Erythroblast (primary cell): ENCODE measurements around the gene TRPM3.

Experiments
- DNase-seq, 2 experiments: peaks; one replicate each; lab custom pipeline; 2025; lab: John Stamatoyannopoulos, UW
- GATA1 ChIP-seq: IDR thresholded peaks from 2 replicates; pipeline ENCODE4 v1.6.1; 2011; ENCODE audit warnings: low read depth, mild to moderate bottlenecking, control low read depth, low read length, moderate library complexity
- POLR2A ChIP-seq: IDR thresholded peaks from 2 replicates; pipeline ENCODE4 v1.6.1; 2011; ENCODE audit warnings: mild to moderate bottlenecking, low read length

TRPM3 gene

GRCh38 chr9:70901013-70901412 is 220.4 kb downstream of the TRPM3 start:
- DNase-seq = no peak
- TF ChIP-seq POLR2A (no peak), GATA1 (no peak)

- TF ChIP-seq POLR2A (no peak), GATA1 (no peak)
- no peak for DNase-seq
Measured at GRCh38 chr9:70893580-70894122, 227.8 kb downstream of the TRPM3 start.

DNA sequence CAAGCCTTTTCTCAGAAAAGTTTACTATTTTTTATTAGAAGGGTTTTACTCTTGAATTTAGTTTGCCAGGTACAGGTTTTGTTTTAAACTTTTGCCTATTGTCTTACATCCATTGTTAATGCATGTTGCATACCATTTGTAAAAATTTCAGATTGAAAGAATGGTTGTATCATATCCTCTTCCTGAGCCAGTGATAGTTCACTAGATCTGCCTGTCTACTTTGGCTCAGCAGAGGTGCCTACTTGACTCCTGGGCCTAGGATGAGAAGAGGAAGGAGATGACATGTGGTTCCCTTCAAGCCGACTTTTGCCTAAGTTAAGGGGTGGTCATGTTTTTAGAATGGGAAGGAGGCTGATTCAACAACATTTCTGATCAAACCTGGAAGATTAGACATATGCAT is 232.9 kb downstream of the TRPM3 start:
- DNase-seq = no peak
- TF ChIP-seq POLR2A (no peak), GATA1 (no peak)

GRCh38 chr9:70887826-70888225 is 233.6 kb downstream of the TRPM3 start:
- no peak for TF ChIP-seq GATA1
- no peak for TF ChIP-seq POLR2A
- DNase-seq = no peak

DNA sequence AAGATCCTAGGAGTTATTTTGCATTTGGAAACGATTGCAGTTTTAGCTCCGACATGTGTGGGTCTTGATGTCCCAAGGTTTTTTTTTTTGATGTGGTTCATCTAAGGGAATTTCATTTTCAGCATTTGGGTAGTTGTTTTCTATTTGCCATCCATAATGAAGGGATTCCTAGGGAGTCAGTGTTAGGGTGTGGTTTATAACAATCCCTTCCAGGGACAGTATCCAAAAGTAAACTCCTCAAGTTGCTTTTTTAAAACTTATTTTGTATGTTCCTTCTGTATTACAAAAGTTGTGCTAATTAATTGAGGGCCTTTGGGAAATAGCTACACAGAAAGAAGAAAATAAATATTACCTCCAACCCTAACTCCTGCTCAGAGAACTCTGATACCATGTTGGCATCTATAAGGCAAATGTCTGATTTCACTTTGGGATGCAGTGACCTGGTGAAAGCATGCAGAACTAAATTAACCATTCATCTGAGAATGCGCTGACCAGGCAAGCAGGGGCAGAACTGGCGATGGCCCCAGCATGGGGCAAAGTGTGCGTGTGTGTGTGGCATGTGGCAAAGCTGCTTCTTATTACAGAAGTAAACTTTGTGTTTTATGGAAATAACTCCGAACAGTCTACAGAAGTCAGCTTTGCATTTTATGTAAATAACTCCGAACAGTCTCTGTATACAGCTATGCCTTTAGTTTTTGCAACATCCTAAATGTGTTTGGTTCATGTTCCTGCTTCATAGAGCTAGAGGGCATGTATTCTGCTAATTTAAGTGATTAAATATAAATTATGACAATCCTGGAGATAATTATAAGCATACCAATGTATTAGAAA is 237.2 kb downstream of the TRPM3 start:
- no peak for TF ChIP-seq POLR2A
- TF ChIP-seq GATA1 = no peak
- no peak for DNase-seq

- DNase-seq = no peak
- TF ChIP-seq POLR2A (no peak), GATA1 (no peak)
Measured at GRCh38 chr9:70883056-70883455, 238.4 kb downstream of the TRPM3 start.

GRCh38 chr9:70881333-70881732 is 240.1 kb downstream of the TRPM3 start:
- no peak for TF ChIP-seq GATA1
- no peak for TF ChIP-seq POLR2A
- DNase-seq = no peak

- no peak for TF ChIP-seq POLR2A
- no peak for TF ChIP-seq GATA1
- no peak for DNase-seq
Measured at GRCh38 chr9:70880535-70880934, 240.9 kb downstream of the TRPM3 start.

GRCh38 chr9:70878576-70878975 is 242.8 kb downstream of the TRPM3 start:
- peak in 1 of 2 experiments; percentile 18 for DNase-seq
- no peak for TF ChIP-seq POLR2A

- DNase-seq = no peak
- TF ChIP-seq GATA1 (no peak), POLR2A (no peak)
Measured at GRCh38 chr9:70874451-70874850, 247.0 kb downstream of the TRPM3 start.

GRCh38 chr9:70873506-70873905 is 247.9 kb downstream of the TRPM3 start:
- no peak for DNase-seq

DNA sequence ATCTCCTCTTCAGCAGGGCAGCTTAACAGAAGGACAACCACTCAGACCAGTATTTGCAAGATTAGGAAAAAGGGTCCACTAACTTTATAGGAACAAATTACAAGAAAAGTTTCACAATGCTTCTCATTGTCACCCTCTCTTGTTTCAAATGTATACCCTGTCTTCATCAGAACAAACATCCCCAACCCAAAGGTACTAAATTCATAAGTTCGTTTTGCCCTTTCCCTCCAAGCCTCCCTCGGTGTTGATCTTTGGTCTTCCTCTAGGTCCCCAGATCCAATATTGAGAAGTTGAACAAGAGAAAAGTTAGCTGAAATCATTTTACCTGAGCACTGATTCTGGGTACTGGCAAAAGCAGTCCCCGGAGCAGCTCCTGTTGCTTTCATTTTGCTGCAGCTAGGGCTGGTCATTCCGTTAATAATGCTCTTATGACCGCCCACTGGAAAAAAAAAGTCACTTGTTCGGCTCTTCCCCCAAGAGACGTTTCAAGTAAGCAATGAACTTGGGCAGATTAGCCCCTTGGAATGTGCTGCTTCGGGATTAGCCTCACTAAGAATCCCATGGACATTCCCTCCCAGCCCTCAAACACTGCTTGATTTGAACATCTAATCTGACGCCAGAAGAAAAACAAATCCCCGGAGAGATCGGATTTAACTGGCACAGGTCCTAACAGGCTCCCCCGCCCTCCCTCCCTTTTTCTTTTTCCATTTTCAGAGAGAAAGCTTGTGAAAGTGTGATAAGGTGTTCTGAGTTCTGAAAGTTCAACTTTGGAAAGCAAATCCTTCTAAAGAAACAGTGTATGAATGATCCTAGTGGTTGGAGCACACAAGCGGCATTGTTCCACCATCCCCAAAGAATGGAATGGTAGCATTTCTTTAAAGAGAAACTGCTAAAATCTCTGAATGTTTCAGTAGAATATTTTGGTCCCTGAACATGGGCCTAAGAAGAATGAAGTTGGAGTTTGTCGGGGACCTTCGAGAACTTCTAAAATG is 252.5 kb downstream of the TRPM3 start:
- TF ChIP-seq POLR2A = no peak
- no peak for TF ChIP-seq GATA1

More at GRCh38 chr9:70873506-70873905, 247.9 kb downstream of the TRPM3 start:
- TF ChIP-seq GATA1 (no peak), POLR2A (no peak)

GRCh38 chr9:70868041-70868440 is 253.4 kb downstream of the TRPM3 start:
- TF ChIP-seq GATA1 = no peak
- TF ChIP-seq POLR2A = no peak
- DNase-seq = no peak

More for the DNA sequence above, 252.5 kb downstream of the TRPM3 start:
- DNase-seq = no peak

DNA sequence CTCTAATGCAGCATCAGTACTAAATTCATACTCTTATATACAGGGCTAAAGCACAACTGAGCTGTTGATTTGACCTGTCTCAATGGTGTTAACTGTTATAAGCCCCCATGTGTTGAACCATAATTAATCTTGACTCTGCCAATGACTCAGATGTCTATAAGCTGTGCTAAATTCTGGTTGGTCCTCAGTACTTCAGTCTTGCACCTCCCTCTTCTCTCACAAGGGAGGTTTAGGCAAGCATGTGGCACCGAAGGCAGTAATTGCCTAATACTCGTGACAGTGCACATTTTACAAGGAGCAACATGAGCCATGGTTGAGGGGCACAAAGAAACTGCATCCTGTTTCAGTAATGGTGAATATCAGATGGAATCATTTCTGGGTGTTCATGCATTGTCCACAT is 255.9 kb downstream of the TRPM3 start:
- TF ChIP-seq GATA1 = no peak
- TF ChIP-seq POLR2A = no peak
- peak in 1 of 2 experiments; percentile 7 for DNase-seq

- no peak for TF ChIP-seq POLR2A
- no peak for TF ChIP-seq GATA1
- no peak for DNase-seq
Measured at GRCh38 chr9:70861797-70862196, 259.6 kb downstream of the TRPM3 start.
